GM19193 (cell line): ENCODE data around the gene INTS6L.

Source experiments
- POLR2A ChIP-seq: IDR thresholded peaks from 4 replicates; pipeline ENCODE4 v1.6.1; 2011; ENCODE audit not compliant: insufficient read depth, insufficient read length; ENCODE audit errors: extremely low read depth

The INTS6L gene

DNA sequence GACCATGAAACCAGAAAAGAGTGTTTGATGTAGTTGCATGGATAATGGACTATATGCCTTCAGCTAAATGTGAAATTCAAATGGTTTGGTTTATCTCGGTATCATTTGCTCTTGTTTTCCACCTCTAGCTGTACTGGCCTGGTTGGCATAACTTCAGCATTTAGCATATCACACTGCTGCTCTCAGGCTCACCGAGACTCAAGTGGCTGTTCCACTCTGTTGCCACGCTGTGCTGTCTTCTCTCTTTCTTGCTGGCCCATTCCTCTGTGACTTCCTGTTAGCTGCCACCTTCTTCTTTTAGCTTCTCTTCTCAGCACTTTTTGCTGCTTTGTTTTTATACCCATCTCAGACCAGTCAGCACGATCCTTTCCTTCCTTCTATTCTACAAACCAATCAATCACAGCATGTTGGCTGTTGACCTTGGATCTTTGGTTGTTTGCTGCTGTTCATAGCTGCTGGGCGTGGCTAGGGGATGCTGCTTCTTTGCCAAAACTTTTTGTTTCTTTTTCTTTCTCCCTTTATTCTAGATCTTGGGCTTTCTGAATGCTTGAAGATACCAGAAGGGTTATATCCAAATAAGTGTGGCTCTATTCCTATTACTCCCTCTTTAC lies 24.0 kb downstream of the INTS6L start:
- no peak for TF ChIP-seq POLR2A

DNA sequence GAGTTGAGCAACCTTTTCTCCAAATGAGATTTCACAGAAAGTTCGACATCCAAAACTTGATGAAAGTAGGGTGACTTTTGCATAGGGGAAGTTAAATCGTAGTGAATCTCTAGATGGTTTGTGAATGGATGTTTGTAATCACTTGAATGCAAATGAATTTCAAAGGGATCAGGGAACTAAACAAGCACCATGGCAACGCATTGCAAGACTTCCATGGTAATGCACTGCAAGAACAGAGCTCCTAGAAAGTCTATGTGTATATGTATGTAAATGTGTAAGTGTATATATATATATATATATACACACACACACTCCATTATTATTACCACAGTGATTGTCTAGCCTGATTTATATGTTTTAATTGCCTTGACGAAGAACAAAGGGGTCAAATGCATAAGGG lies 27.3 kb downstream of the INTS6L start:
- TF ChIP-seq POLR2A = no peak

DNA sequence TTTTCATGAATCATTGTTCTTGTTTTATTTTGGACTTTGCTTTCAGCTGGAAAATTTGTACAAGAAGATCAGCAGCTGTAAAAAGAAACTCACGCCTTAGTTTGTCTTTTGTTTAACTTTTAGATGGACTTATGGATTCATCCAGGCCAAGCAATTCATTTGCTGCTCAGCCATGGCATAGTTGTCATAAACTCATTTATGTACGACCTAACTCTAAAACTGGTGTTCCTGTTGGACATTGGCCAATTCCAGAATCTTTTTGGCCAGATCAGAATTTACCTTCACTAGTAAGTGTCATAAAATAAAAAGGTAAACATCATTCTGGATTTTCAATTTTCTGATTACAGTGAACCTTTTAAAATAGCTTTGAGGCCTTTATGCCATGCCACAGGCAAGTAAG lies 29.1 kb downstream of the INTS6L start:
- TF ChIP-seq POLR2A = no peak

DNA sequence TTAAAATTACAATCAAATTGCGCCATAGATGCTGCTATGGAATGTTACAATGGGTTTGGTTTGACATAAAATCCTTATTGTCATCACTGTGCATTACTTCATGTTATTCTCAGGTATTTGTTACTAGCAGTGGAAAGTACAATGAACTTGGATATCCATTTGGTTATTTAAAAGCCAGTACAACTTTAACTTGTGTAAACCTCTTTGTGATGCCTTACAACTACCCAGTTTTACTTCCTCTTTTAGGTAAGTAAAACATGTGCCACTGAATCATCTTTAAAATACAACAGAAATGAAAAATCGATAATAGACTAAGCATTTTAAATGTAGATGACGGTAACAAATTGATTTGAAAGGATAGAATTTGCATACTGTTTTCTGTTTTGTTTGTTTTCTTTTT lies 35.6 kb downstream of the INTS6L start:
- TF ChIP-seq POLR2A = no peak

DNA sequence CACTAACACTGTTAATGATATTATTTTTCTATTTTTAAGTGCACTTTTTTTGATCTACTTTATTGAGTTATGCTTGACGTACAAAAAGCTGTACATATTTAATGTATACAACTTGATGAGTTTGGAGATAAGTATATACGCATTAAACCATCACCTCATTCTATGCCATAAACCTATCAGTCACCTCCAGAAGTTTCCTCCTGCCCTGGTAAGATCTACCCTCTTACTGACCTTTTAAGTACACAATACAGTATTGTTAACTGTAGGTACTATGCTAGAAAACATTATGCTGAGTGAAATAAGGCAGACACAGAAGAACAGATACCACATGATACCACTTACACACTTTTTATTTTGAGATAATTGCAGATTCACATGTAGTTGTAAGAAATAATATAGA lies 36.9 kb downstream of the INTS6L start:
- TF ChIP-seq POLR2A = no peak

DNA sequence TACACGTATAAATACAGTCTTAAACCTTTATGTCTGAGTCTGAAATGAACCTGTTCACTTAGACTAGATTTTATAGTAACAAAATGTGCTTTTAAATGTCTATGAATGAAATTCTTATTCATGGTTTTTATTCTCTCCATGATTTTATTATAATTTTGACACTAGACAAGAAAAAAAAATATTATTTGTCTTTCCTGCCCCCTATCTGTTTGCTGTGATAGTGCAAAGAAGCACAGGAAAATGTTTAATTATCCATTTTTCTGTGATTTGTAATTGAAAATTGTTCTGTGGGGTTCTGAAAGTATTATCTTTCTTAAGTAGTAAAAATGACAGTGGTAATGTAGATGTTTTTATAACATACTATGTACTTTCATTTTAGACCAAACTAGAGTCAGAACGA lies 52.0 kb downstream of the INTS6L start:
- TF ChIP-seq POLR2A = no peak

DNA sequence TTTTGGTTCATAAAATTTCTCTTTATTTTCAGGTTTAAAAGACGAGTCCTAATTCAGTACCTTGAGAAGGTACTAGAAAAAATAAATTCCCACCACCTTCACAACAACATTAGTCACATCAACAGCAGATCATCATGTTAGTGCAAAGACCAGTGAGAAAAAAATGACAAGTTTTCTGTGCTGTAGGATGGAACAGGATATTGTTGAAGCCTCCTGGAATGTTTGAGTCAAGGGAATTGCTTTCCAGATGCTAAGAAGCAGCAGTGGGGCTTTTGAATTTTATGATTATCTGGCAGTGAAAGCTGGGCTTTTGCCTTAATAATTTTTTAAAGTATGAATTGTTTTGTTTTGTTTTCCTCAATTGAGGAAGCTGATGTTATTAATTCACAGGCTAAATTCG lies 61.0 kb downstream of the INTS6L start:
- TF ChIP-seq POLR2A = no peak

DNA sequence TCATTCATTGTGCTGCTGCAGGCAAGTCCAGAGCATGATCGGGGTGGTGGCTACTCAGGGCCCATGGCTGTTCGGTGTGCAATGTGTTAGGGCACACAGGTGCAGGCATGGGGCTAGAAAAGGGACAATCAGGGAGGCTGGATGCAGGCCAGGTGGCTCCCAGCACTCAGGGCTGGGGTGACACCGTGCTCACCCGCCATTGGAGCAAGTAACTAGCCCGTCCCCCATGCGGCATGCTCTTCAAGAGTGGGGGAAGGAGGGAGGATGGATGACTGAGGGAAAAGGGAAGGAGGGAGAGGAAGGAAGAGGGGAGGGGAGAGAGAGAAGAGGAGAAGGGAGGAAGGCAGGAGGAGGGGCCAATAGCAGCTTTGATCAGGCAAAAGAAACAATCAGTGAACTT lies 64.7 kb downstream of the INTS6L start:
- no peak for TF ChIP-seq POLR2A

DNA sequence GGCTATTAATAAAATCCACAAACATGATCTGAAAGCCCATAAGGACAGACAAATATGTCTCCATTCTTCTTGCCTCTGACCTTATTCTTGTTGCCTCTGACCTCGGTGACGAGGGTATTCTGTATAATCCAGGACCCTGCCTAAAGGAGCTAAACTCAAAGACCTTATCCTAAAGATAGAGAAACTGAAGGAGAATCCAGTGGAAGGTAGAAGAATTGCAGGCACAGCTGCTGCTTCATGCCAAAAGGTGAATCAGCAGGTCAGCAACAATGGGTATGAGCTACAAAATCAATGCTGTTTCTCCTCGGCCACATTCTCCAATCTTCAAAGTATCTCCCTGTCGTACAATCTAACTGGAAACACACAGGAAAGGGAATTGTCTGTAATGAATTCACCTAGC lies 71.4 kb downstream of the INTS6L start:
- no peak for TF ChIP-seq POLR2A

DNA sequence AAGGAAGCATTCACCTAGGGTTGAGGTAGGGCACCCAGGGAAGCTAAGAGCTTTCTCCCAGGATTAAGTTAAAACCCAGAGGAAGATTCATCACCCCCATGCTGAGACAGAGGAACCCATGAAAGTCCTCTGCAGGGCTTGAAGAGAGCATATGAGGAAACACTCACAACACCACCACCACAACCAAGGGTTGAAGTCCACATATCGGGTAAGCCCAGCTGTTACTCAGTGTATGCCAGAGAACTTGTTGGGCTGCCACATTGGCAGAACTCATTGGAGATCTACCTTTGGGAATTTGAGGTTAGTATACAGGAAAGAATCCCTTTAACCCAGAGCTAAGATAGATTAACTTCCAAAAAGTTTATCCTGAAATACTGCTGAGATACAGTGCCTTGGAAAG lies 75.1 kb downstream of the INTS6L start:
- TF ChIP-seq POLR2A = no peak

DNA sequence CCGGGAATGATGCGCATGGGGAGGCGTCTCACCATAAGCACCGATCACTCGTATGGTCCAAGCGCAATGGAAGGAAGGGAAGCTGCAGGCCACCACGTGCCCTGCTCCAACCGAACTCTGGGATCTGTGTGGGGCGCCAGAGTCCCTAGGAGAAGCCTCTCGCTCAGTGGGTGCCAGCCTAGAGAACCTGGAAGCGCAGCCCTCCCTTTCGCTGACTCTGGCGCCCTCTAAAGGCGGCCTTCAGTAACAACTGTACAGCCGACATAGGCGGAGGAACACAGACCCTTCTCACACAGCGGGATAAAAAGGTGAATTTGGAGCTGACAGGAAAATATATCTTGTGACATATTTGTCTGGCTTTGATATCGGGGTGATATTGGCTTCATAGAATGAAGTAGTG lies 76.0 kb downstream of the INTS6L start:
- TF ChIP-seq POLR2A = no peak

DNA sequence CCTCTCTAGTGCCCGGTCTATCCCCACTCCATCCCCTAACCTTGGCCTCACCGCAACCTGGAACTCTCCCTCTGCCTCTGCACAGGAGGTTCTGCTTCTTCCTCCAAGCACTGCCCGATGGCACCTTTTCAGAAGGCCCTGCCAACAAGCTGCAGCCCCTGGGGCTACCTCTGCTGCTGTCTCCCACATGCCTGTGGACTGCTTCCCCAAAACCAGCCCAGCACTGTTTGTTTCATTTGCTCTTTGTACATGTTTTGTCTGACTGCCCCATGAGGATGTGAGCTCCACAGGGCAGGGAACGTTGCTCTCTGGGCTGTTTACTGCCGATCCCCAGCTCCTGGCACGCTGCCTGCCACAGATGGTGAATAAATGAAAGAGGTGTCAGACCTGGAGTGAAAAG lies 85.4 kb downstream of the INTS6L start:
- no peak for TF ChIP-seq POLR2A

DNA sequence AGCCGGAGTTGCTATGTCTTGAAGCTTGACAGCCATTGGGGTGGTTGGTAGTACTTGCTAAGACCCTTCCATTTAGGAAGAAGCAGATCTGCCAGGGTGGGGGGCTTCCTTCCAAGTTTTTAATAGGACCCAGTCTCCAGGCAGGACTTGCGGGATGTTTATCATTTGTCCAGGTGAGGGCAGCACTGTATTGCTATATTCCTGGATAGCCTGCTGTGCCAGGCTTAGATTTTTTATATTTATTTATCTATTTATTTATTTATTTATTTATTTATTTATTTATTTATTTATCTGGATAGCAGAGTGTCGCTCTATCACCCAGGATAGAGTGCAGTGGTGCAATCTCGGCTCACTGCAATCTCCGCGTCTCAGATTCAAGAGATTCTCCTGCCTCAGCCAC lies 105.5 kb downstream of the INTS6L start:
- TF ChIP-seq POLR2A = no peak

DNA sequence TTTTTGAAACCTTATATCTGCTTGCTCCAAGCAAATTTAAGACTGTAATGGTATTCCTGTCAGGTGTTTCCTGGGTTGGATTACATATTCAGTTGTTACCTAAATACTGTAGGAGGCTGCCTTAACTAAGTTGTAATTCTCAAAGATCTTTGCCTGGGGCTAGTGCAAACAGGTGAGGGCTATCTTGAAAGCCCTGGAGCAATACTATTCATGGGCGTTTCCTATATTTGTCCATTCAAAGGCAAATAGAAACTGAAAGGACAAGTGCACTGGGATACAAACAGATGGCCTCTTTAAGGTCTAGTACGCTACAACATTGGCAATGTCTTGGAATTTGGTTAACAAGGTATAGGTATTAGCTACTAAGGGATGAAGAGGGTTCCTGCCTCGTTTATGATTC lies 108.9 kb downstream of the INTS6L start:
- no peak for TF ChIP-seq POLR2A
